ENCODE results near the gene ATE1. TPM values are rescaled to one million over a fixed set of nuclear protein-coding genes. Genes with fewer than 3 reads are reported as not detected.
"Not testable (repeated sequence)": the region's sequence is repeated elsewhere in the genome, so short reads cannot be mapped to it uniquely, and the experiment has no call there.

The ATE1 gene
- total and polyA plus RNA-seq, 4 donors = 4.2 to 47.8 (median 13.2) TPM

DNA sequence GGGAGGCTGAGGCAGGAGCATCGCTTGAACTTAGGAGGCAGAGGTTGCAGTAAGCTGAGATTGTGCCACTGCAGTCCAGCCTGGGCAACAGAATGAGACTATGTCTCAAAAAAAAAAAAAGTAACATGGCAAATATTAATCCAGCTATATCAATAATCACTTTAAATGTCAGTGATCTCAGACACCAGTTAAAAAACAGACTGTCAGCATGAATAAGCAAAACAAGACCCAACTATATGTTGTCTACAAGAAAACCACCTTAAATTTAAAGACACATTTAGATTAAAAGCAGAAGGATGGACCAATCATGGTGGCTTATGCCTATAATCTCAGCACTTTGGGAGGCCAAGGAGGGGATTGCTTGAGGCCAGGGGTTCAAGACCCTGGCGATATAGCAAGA, 8.5 kb upstream of the ATE1 start:
- Histone ChIP-seq H3K36me3 (ENCODE audit: control insufficient read depth in 4 of 4, insufficient read depth in 4 of 4, low read length in 4 of 4) (no peaks in the 10 kb centered on the region), H3K9me3 (ENCODE audit: control insufficient read depth in 4 of 4, insufficient read depth in 3 of 4, low read length in 3 of 4) (no peaks in the 10 kb centered on the region), H3K27me3 (ENCODE audit: control insufficient read depth in 3 of 3, insufficient read depth in 3 of 3, low read length in 2 of 3) (no peaks in the 10 kb centered on the region), H3K4me3 (no peak overlapping the region), H3K9ac (ENCODE audit: insufficient read depth in 1 of 2, low read length in 2 of 2) (no peak overlapping the region), H3K27ac (ENCODE audit: low read depth in 1 of 2, low read length in 1 of 2) (no peak overlapping the region), H3K4me1 (ENCODE audit: control insufficient read depth in 5 of 5, insufficient read depth in 5 of 5, low read length in 5 of 5) (no peaks in the 10 kb centered on the region)
- 93 to 98% methylated on average over 2 of the region's 2 CpGs for WGBS, 2 donors
- TF ChIP-seq, protein P1, sequence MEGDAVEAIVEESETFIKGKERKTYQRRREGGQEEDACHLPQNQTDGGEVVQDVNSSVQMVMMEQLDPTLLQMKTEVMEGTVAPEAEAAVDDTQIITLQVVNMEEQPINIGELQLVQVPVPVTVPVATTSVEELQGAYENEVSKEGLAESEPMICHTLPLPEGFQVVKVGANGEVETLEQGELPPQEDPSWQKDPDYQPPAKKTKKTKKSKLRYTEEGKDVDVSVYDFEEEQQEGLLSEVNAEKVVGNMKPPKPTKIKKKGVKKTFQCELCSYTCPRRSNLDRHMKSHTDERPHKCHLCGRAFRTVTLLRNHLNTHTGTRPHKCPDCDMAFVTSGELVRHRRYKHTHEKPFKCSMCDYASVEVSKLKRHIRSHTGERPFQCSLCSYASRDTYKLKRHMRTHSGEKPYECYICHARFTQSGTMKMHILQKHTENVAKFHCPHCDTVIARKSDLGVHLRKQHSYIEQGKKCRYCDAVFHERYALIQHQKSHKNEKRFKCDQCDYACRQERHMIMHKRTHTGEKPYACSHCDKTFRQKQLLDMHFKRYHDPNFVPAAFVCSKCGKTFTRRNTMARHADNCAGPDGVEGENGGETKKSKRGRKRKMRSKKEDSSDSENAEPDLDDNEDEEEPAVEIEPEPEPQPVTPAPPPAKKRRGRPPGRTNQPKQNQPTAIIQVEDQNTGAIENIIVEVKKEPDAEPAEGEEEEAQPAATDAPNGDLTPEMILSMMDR (IDR thresholded peaks at IDR 0.05; ENCODE audit: control extremely low read depth, extremely low read depth) = no peak
- DNase-seq = no peak
- ATAC-seq (ENCODE audit: insufficient read depth, low FRiP score) = no peak

DNA sequence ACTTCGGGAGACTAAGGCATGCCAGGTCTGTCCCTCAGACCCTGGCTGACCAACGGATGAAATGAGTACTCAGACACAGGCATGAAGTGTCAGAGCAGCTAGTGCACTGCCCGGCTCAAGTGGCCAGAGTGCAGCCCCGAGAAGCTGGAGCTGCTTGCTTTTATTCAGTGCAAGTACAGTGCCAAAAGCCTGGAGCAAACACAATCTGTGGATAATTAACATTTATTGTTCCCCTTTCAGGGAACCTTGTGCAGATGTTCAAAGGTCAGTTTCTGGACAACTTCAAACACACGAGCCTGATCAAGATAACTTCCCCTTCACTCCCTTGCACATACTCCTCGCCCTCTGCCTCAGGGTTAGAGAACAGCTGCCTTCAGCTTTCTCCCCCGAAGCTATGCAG, 7.9 kb upstream of the ATE1 start:
- H3K4me3 ChIP-seq = no peak overlapping the region
- DNase-seq = no peak
- H3K27ac ChIP-seq (ENCODE audit: low read depth in 1 of 2, low read length in 1 of 2) = no peak overlapping the region
- no peaks in the 10 kb centered on the region for H3K4me1 ChIP-seq (ENCODE audit: control insufficient read depth in 5 of 5, insufficient read depth in 5 of 5, low read length in 5 of 5)
- TF ChIP-seq, protein P1 (IDR thresholded peaks at IDR 0.05; ENCODE audit: control extremely low read depth, extremely low read depth) = no peak
- H3K27me3 ChIP-seq (ENCODE audit: control insufficient read depth in 3 of 3, insufficient read depth in 3 of 3, low read length in 2 of 3) = no peaks in the 10 kb centered on the region
- ATAC-seq (ENCODE audit: insufficient read depth, low FRiP score) = no peak
- H3K9ac ChIP-seq (ENCODE audit: insufficient read depth in 1 of 2, low read length in 2 of 2) = no peak overlapping the region
- H3K36me3 ChIP-seq (ENCODE audit: control insufficient read depth in 4 of 4, insufficient read depth in 4 of 4, low read length in 4 of 4) = no peaks in the 10 kb centered on the region
- WGBS, 2 donors = 59% methylated on average over 7 of the region's 7 CpGs
- no peaks in the 10 kb centered on the region for H3K9me3 ChIP-seq (ENCODE audit: control insufficient read depth in 4 of 4, insufficient read depth in 3 of 4, low read length in 3 of 4)

DNA sequence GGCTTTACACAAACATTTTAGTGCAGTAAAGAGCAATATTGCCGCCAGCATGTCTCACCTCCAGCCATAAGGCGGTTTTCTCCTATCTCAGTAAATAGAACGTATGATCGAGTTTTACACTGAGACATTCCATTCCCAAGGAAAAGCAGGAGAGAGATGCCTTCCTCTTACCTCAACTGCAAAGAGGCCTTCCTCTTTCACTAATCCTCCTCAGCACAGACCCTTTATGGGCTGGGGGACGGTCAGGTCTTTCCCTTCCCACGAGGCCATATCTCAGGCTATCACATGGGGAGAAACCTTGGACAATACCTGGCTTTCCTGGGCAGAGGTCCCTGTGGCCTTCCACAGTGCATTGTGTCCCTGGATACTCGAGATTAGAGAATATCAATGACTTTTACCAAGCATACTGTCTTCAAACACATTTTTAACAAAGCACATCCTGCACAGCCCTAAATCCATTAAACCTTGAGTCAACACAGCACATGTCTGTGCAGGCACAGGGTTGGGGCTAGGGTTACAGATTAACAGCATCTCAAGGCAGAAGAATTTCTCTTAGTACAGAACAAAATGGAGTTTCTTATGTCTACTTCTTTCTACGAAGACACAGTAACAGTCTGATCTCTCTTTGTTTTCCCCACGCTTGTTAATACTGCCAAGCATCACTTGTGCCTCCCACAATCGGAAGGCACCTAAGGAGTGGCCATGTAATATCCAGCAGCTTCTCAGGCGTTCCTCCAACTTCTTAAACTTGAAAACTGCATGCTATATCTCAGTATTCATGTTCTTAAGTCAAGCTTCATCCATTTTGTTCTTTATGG, 2.6 kb upstream of the ATE1 start:
- not testable (repeated sequence) for H3K4me3 ChIP-seq; H3K27me3 ChIP-seq (ENCODE audit: control insufficient read depth in 3 of 3, insufficient read depth in 3 of 3, low read length in 2 of 3); ATAC-seq (ENCODE audit: insufficient read depth, low FRiP score); DNase-seq; H3K9me3 ChIP-seq (ENCODE audit: control insufficient read depth in 4 of 4, insufficient read depth in 3 of 4, low read length in 3 of 4); H3K9ac ChIP-seq (ENCODE audit: insufficient read depth in 1 of 2, low read length in 2 of 2); H3K36me3 ChIP-seq (ENCODE audit: control insufficient read depth in 4 of 4, insufficient read depth in 4 of 4, low read length in 4 of 4); H3K27ac ChIP-seq (ENCODE audit: low read depth in 1 of 2, low read length in 1 of 2)
- H3K4me1 ChIP-seq (ENCODE audit: control insufficient read depth in 5 of 5, insufficient read depth in 5 of 5, low read length in 5 of 5) = peaks cover 0 to 12% (median 2%) of the 10 kb centered on the region in 5 donors
- WGBS, 2 donors = 76 to 85% methylated on average over 11 of the region's 11 CpGs

DNA sequence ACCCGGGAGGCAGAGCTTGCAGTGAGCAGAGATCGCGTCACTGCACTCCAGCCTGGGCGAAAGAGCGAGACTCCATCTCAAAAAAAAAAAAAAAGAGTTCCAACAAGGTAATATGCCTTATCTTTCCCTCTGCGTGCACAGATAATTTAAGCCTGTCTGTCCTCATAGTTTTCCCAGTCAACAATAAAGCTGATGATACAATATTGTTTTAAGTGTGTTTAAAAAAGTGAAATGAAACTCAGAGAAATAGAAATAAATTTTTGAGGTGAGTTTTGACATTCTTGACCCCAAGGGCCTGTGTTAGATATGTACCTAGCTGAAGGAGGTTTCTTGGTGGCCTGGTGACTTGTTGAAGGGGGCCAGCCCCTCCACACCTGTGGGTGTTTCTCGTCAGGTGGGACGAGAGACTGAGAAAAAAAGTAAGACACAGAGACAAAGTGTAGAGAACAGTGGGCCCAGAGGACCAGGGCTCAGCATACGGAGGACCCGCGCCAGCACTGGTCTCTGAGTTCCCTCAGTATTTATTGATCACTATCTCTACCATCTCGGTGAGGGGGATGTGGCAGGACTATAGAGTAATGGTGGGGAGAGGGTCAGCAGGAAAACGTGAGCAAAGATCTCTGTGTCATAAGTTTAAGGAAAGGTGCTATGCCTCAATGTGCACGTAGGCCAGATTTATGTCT, 1.9 kb upstream of the ATE1 start:
- not testable (repeated sequence) for H3K9me3 ChIP-seq (ENCODE audit: control insufficient read depth in 4 of 4, insufficient read depth in 3 of 4, low read length in 3 of 4); H3K4me3 ChIP-seq; H3K27ac ChIP-seq (ENCODE audit: low read depth in 1 of 2, low read length in 1 of 2); ATAC-seq (ENCODE audit: insufficient read depth, low FRiP score); H3K36me3 ChIP-seq (ENCODE audit: control insufficient read depth in 4 of 4, insufficient read depth in 4 of 4, low read length in 4 of 4); DNase-seq; H3K9ac ChIP-seq (ENCODE audit: insufficient read depth in 1 of 2, low read length in 2 of 2); H3K27me3 ChIP-seq (ENCODE audit: control insufficient read depth in 3 of 3, insufficient read depth in 3 of 3, low read length in 2 of 3)
- 86 to 88% methylated on average over 14 of the region's 14 CpGs for WGBS, 2 donors
- peaks cover 0 to 12% (median 2%) of the 10 kb centered on the region in 5 donors for H3K4me1 ChIP-seq (ENCODE audit: control insufficient read depth in 5 of 5, insufficient read depth in 5 of 5, low read length in 5 of 5)
